Measurements from ENCODE around the gene HIKESHI. TPM values are rescaled to one million over a fixed set of nuclear protein-coding genes. Genes with fewer than 3 reads are reported as not detected.

The HIKESHI gene
- total RNA-seq, 1 experiment from 2014 or later: 38.2 TPM

- Histone ChIP-seq H3K9me3 (ENCODE audit: control insufficient read depth in 1 of 2, insufficient read depth in 1 of 2, low read depth in 1 of 2, low read length in 2 of 2) (no peaks in the 10 kb centered on the region), H2AFZ (ENCODE audit: low read depth, low read length, poor library complexity, severe bottlenecking) (no peak overlapping the region), H3K9ac (ENCODE audit: low read length) (no peak overlapping the region), H3K4me2 (ENCODE audit: low read length) (no peak overlapping the region), H3K4me1 (ENCODE audit: control insufficient read depth in 1 of 2, insufficient read depth in 2 of 2, low read length in 2 of 2) (no peaks in the 10 kb centered on the region), H3K9me2 (ENCODE audit: insufficient read depth) (no peaks in the 10 kb centered on the region; the same call in 1 of the 2 replicates), H3K27me3 (ENCODE audit: insufficient read depth, low read length) (no peaks in the 10 kb centered on the region), H3K27ac (ENCODE audit: low read depth, low read length) (no peak overlapping the region), H3K36me3 (ENCODE audit: control insufficient read depth in 1 of 2, insufficient read depth in 2 of 2, low read length in 2 of 2) (no peaks in the 10 kb centered on the region), H3K79me2 (ENCODE audit: insufficient read depth, low read length) (no peaks in the 10 kb centered on the region), H4K20me1 (ENCODE audit: insufficient read depth) (no peaks in the 10 kb centered on the region), H3K4me3 (replicated peaks in 1 of 2; ENCODE audit: low read depth in 1 of 2, low read length in 2 of 2) (no peak overlapping the region)
- DNase-seq (ENCODE audit: low read depth, low spot score) (peak; percentile 39), ATAC-seq (peak; percentile 74)
- no TSS peak for BruUV-seq (replicated peaks)
- TF ChIP-seq RAD21 (IDR thresholded peaks at IDR 0.05; ENCODE audit: low read depth) (peak; percentile 85), SRF (IDR thresholded peaks at IDR 0.05; ENCODE audit: low read depth) (no peak), ATF3 (IDR thresholded peaks at IDR 0.05) (no peak), ZBTB33 (IDR thresholded peaks at IDR 0.05; ENCODE audit: extremely low read depth, insufficient replicate concordance, low read length) (no peak)
- TF ChIP-seq, protein P1, sequence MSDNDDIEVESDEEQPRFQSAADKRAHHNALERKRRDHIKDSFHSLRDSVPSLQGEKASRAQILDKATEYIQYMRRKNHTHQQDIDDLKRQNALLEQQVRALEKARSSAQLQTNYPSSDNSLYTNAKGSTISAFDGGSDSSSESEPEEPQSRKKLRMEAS (IDR thresholded peaks at IDR 0.05): no peak
- TF ChIP-seq, protein P2, sequence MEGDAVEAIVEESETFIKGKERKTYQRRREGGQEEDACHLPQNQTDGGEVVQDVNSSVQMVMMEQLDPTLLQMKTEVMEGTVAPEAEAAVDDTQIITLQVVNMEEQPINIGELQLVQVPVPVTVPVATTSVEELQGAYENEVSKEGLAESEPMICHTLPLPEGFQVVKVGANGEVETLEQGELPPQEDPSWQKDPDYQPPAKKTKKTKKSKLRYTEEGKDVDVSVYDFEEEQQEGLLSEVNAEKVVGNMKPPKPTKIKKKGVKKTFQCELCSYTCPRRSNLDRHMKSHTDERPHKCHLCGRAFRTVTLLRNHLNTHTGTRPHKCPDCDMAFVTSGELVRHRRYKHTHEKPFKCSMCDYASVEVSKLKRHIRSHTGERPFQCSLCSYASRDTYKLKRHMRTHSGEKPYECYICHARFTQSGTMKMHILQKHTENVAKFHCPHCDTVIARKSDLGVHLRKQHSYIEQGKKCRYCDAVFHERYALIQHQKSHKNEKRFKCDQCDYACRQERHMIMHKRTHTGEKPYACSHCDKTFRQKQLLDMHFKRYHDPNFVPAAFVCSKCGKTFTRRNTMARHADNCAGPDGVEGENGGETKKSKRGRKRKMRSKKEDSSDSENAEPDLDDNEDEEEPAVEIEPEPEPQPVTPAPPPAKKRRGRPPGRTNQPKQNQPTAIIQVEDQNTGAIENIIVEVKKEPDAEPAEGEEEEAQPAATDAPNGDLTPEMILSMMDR (IDR thresholded peaks at IDR 0.05 in 2 of 3, conservative IDR thresholded peaks at IDR 0.05 in 1 of 3; ENCODE audit: borderline replicate concordance in 1 of 3, insufficient read depth in 1 of 3, low read depth in 2 of 3, low read length in 2 of 3): peak; percentile 76 to 86 (median 77)
- intact Hi-C loops (cut with micrococcal nuclease): loop anchor here (1.0 kb wide), 3 partner anchors 350 to 696 kb away; no protein-coding TSS in a partner anchor
- CTCF ChIA-PET: interaction anchor here (0.7 to 3.7 kb wide), 3 partner anchors 98 to 703 kb away, joined by 3 to 12 read pairs (median 4); partner anchors contain the start of gene CCDC83
- POLR2A ChIA-PET: interaction anchor here (1.1 kb wide), 1 partner anchor 437 kb away, joined by 3 read pairs; the partner anchor contains the start of gene CCDC83
- RAD21 ChIA-PET (ENCODE audit: low non-redundant PET in 1 of 2, low total read pairs in 2 of 2, uncharacterized antibody in 2 of 2, unreplicated experiment in 2 of 2): interaction anchor here in 1 of 2 experiments (0.7 kb wide), 1 partner anchor 1670 kb away, joined by 3 read pairs; no protein-coding TSS in a partner anchor
Measured at GRCh38 chr11:86291466-86292262, 10.4 kb upstream of the HIKESHI start.
